Measurements from ENCODE around the gene ANAPC5. TPM values are rescaled to one million over a fixed set of nuclear protein-coding genes. Genes with fewer than 3 reads are reported as not detected.

The ANAPC5 gene, protein sequence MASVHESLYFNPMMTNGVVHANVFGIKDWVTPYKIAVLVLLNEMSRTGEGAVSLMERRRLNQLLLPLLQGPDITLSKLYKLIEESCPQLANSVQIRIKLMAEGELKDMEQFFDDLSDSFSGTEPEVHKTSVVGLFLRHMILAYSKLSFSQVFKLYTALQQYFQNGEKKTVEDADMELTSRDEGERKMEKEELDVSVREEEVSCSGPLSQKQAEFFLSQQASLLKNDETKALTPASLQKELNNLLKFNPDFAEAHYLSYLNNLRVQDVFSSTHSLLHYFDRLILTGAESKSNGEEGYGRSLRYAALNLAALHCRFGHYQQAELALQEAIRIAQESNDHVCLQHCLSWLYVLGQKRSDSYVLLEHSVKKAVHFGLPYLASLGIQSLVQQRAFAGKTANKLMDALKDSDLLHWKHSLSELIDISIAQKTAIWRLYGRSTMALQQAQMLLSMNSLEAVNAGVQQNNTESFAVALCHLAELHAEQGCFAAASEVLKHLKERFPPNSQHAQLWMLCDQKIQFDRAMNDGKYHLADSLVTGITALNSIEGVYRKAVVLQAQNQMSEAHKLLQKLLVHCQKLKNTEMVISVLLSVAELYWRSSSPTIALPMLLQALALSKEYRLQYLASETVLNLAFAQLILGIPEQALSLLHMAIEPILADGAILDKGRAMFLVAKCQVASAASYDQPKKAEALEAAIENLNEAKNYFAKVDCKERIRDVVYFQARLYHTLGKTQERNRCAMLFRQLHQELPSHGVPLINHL
- 10 to 100 TPM; 70.6 to 86.2 TPM for total RNA-seq

GRCh38 chr12:121351820-121352681 lies at the start of gene ANAPC5:
Gene ANAPC5 (minus strand): TSS chr12:121352411. CDS start chr12:121352340, 71 bp downstream.
- no peaks in the 10 kb centered on the region for H3K4me1 ChIP-seq
- DNase-seq, result peak; percentile 96
- intact Hi-C loops (cut with DNase I), result loop anchor here (5.0 kb wide), 1 partner anchor 50 kb away; the partner anchor contains the start of gene RNF34
- H3K9ac ChIP-seq (ENCODE audit: low read depth in 2 of 2, low read length in 2 of 2), result peak within 1 kb of the TSS; percentile 75 to 99
- TF ChIP-seq, protein P1, sequence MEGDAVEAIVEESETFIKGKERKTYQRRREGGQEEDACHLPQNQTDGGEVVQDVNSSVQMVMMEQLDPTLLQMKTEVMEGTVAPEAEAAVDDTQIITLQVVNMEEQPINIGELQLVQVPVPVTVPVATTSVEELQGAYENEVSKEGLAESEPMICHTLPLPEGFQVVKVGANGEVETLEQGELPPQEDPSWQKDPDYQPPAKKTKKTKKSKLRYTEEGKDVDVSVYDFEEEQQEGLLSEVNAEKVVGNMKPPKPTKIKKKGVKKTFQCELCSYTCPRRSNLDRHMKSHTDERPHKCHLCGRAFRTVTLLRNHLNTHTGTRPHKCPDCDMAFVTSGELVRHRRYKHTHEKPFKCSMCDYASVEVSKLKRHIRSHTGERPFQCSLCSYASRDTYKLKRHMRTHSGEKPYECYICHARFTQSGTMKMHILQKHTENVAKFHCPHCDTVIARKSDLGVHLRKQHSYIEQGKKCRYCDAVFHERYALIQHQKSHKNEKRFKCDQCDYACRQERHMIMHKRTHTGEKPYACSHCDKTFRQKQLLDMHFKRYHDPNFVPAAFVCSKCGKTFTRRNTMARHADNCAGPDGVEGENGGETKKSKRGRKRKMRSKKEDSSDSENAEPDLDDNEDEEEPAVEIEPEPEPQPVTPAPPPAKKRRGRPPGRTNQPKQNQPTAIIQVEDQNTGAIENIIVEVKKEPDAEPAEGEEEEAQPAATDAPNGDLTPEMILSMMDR (IDR thresholded peaks at IDR 0.05), result no peak
- H3K27me3 ChIP-seq, result no peaks in the 10 kb centered on the region
- peak within 1 kb of the TSS; percentile 95 for H3K4me3 ChIP-seq
- no peaks in the 10 kb centered on the region for H3K36me3 ChIP-seq
- H3K27ac ChIP-seq, result peak within 1 kb of the TSS; percentile 88
- H3K9me3 ChIP-seq, result no peaks in the 10 kb centered on the region

- no peaks in the 10 kb centered on the region for H3K4me1 ChIP-seq
- TF ChIP-seq, protein P1 (IDR thresholded peaks at IDR 0.05), result no peak
- H3K27ac ChIP-seq, result peak overlapping the region; percentile 94
- DNase-seq, result peak; percentile 49
- no peaks in the 10 kb centered on the region for H3K36me3 ChIP-seq
- no peaks in the 10 kb centered on the region for H3K27me3 ChIP-seq
- intact Hi-C loops (cut with DNase I), result loop anchor here (5.0 kb wide), 1 partner anchor 48 kb away; the partner anchor contains the start of gene ANAPC5
- peak overlapping the region; percentile 95 to 99 for H3K9ac ChIP-seq (ENCODE audit: low read depth in 2 of 2, low read length in 2 of 2)
- H3K4me3 ChIP-seq, result peak overlapping the region; percentile 96
- H3K9me3 ChIP-seq, result no peaks in the 10 kb centered on the region
Observed at GRCh38 chr12:121400332-121401139, 48.3 kb upstream of the ANAPC5 start.

DNA sequence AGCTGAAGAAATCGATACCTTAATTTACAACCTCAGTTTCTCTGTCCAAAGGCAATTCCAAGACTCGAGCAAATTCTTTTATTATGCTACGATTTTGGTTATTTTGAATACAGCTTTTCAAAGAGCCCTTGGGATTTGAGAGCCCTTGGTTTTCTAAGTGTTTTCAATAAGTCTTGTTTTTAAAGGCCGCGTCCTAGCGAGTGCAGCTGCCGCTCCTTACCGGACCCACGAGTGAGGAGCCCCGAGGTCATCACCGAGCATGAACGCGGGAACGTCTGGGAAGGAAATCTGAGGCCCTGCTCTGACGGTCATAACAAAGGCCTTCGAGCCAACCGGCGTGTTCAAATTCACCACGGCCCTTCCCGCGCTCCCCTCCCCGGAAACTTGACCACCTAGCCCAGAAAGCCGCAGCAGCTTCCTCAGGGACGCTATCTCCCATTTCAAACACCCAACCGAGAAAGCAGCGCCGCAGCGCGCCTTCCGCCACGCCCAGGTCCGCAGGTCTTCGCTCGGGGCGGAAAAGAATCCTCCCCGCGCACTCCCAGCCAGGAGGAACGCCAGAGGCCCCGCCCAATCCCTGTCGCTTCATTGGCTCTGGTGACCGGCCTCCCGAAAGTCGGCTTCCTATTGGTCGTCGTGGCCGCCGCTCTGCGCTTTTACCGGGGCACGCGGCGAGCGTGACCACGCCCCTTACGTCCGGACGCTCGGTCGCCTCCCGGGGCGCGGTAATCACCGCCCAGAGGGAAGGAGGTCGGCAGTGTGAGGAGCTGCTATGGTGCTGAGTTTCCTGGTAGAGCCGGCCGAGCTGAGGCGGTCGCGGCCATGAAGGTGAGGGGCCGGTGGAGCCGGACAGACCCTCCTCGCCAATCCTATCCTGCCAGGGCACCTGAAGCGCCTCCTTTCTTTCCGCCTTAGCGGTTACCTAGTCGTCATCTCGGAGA lies 47.5 kb upstream of the ANAPC5 start, which contains the start of gene RNF34:
Gene RNF34, plus strand, starts transcription at position 728 of the 941 bp plus-strand sequence. Its CDS starts 95 bp downstream, at position 823.
- Histone ChIP-seq H3K4me1 (no peaks in the 10 kb centered on the region), H3K27me3 (no peaks in the 10 kb centered on the region), H3K9ac (ENCODE audit: low read depth in 2 of 2, low read length in 2 of 2) (peak within 1 kb of the TSS; percentile 95 to 99), H3K27ac (peak within 1 kb of the TSS; percentile 94), H3K4me3 (peak within 1 kb of the TSS; percentile 96), H3K36me3 (no peaks in the 10 kb centered on the region), H3K9me3 (no peaks in the 10 kb centered on the region)
- intact Hi-C loops (cut with DNase I), result loop anchor here (5.0 kb wide), 1 partner anchor 47 kb away; the partner anchor contains the start of gene ANAPC5
- peak; percentile 99 for DNase-seq
- TF ChIP-seq, protein P1 (IDR thresholded peaks at IDR 0.05), result no peak

DNA sequence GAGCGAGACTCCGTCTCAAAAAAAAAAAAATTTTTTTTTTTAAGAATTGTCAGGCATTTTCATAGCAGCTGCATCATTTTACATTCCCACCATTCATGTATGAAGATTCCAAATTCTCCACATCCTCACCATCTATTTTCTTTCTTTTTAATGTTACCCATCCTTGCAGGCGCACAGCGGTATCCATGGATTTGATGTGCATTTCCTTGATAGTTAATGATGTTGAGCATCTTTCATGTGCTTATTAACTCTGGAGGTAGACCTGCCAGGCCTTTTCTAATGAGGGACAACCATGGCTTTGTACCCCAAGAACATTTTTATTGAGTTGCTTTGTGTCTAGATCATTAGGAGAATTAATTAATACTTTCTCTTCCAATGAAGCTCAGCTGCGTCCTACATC lies 46.1 kb upstream of the ANAPC5 start:
- H3K4me3 ChIP-seq, result no peak overlapping the region
- H3K4me1 ChIP-seq, result no peaks in the 10 kb centered on the region
- no peaks in the 10 kb centered on the region for H3K36me3 ChIP-seq
- no peak overlapping the region for H3K27ac ChIP-seq
- TF ChIP-seq, protein P1 (IDR thresholded peaks at IDR 0.05), result no peak
- DNase-seq, result no peak
- H3K9ac ChIP-seq (ENCODE audit: low read depth in 2 of 2, low read length in 2 of 2), result peak overlapping the region in 1 of 2 donors; percentile 95
- H3K9me3 ChIP-seq, result no peaks in the 10 kb centered on the region
- intact Hi-C loops (cut with DNase I), result no loop called here
- no peaks in the 10 kb centered on the region for H3K27me3 ChIP-seq
